Measurements from ENCODE around the gene RFX2.

Gene RFX2

GRCh38 chr19:5949792-5950305 lies 160.5 kb downstream of the RFX2 start:
- Histone ChIP-seq H3F3A (ENCODE audit: control insufficient read depth, insufficient read depth) (no peaks in the 10 kb centered on the region), H3K4me2 (ENCODE audit: low read length) (no peak overlapping the region), H3K9me3 (ENCODE audit: control insufficient read depth, insufficient read depth, low read length) (no peaks in the 10 kb centered on the region), H3K36me3 (ENCODE audit: control insufficient read depth, low read length) (peaks cover 55% of the 10 kb centered on the region), H3K4me1 (ENCODE audit: control insufficient read depth, low read length) (peaks cover 36% of the 10 kb centered on the region), H4K20me1 (ENCODE audit: control insufficient read depth, insufficient read depth, low read depth, low read length) (peaks cover 34% of the 10 kb centered on the region), H3K79me2 (ENCODE audit: control insufficient read depth, low read length) (peaks cover 97% of the 10 kb centered on the region), H3K4me3 (ENCODE audit: low read length) (no peak overlapping the region), H3K27ac (ENCODE audit: low read depth, low read length) (no peak overlapping the region), H3K9me2 (replicated peaks; ENCODE audit: control insufficient read depth, low read length) (no peaks in the 10 kb centered on the region), H3K27me3 (ENCODE audit: control insufficient read depth, low read length) (no peaks in the 10 kb centered on the region)
- no peak for TF ChIP-seq EZH2phosphoT487 (IDR thresholded peaks at IDR 0.05; ENCODE audit: borderline replicate concordance, low read length)
- TF ChIP-seq, protein P1, sequence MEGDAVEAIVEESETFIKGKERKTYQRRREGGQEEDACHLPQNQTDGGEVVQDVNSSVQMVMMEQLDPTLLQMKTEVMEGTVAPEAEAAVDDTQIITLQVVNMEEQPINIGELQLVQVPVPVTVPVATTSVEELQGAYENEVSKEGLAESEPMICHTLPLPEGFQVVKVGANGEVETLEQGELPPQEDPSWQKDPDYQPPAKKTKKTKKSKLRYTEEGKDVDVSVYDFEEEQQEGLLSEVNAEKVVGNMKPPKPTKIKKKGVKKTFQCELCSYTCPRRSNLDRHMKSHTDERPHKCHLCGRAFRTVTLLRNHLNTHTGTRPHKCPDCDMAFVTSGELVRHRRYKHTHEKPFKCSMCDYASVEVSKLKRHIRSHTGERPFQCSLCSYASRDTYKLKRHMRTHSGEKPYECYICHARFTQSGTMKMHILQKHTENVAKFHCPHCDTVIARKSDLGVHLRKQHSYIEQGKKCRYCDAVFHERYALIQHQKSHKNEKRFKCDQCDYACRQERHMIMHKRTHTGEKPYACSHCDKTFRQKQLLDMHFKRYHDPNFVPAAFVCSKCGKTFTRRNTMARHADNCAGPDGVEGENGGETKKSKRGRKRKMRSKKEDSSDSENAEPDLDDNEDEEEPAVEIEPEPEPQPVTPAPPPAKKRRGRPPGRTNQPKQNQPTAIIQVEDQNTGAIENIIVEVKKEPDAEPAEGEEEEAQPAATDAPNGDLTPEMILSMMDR (IDR thresholded peaks at IDR 0.05; ENCODE audit: low read depth, low read length, poor library complexity, severe bottlenecking) = no peak

GRCh38 chr19:5948752-5949564 lies 161.3 kb downstream of the RFX2 start:
- no peaks in the 10 kb centered on the region for H3K27me3 ChIP-seq (ENCODE audit: control insufficient read depth, low read length)
- no peak overlapping the region for H3K27ac ChIP-seq (ENCODE audit: low read depth, low read length)
- no peak overlapping the region for H3K4me2 ChIP-seq (ENCODE audit: low read length)
- no peaks in the 10 kb centered on the region for H3K9me2 ChIP-seq (replicated peaks; ENCODE audit: control insufficient read depth, low read length)
- no peak overlapping the region for H3K4me3 ChIP-seq (ENCODE audit: low read length)
- TF ChIP-seq, protein P1 (IDR thresholded peaks at IDR 0.05; ENCODE audit: low read depth, low read length, poor library complexity, severe bottlenecking) = no peak
- no peak for TF ChIP-seq EZH2phosphoT487 (IDR thresholded peaks at IDR 0.05; ENCODE audit: borderline replicate concordance, low read length)
- H3K9me3 ChIP-seq (ENCODE audit: control insufficient read depth, insufficient read depth, low read length) = no peaks in the 10 kb centered on the region
- H4K20me1 ChIP-seq (ENCODE audit: control insufficient read depth, insufficient read depth, low read depth, low read length) = peaks cover 33% of the 10 kb centered on the region
- no peaks in the 10 kb centered on the region for H3F3A ChIP-seq (ENCODE audit: control insufficient read depth, insufficient read depth)
- H3K79me2 ChIP-seq (ENCODE audit: control insufficient read depth, low read length) = peaks cover 97% of the 10 kb centered on the region
- peaks cover 55% of the 10 kb centered on the region for H3K36me3 ChIP-seq (ENCODE audit: control insufficient read depth, low read length)
- H3K4me1 ChIP-seq (ENCODE audit: control insufficient read depth, low read length) = peaks cover 28% of the 10 kb centered on the region

- Histone ChIP-seq H3K79me2 (ENCODE audit: control insufficient read depth, low read length) (peaks cover 96% of the 10 kb centered on the region), H4K20me1 (ENCODE audit: control insufficient read depth, insufficient read depth, low read depth, low read length) (peaks cover 25% of the 10 kb centered on the region; the same call in 1 of the 2 replicates), H3K36me3 (ENCODE audit: control insufficient read depth, low read length) (peaks cover 52% of the 10 kb centered on the region), H3K27me3 (ENCODE audit: control insufficient read depth, low read length) (no peaks in the 10 kb centered on the region), H3K4me1 (ENCODE audit: control insufficient read depth, low read length) (peaks cover 13% of the 10 kb centered on the region), H3K9me3 (ENCODE audit: control insufficient read depth, insufficient read depth, low read length) (no peaks in the 10 kb centered on the region), H3K4me3 (ENCODE audit: low read length) (no peak overlapping the region), H3F3A (ENCODE audit: control insufficient read depth, insufficient read depth) (no peaks in the 10 kb centered on the region), H3K4me2 (ENCODE audit: low read length) (no peak overlapping the region), H3K27ac (ENCODE audit: low read depth, low read length) (no peak overlapping the region), H3K9me2 (replicated peaks; ENCODE audit: control insufficient read depth, low read length) (no peaks in the 10 kb centered on the region)
- no peak for TF ChIP-seq EZH2phosphoT487 (IDR thresholded peaks at IDR 0.05; ENCODE audit: borderline replicate concordance, low read length)
- TF ChIP-seq, protein P1 (IDR thresholded peaks at IDR 0.05; ENCODE audit: low read depth, low read length, poor library complexity, severe bottlenecking) = no peak
Measured at GRCh38 chr19:5947435-5947834, 162.9 kb downstream of the RFX2 start.

Measured in DOHH2 (cell line).